K562 (cell line): Measurements from ENCODE around the gene SUCO. TPM values are rescaled to one million over a fixed set of nuclear protein-coding genes. Genes with fewer than 3 reads are reported as not detected.
A peak's percentile ranks its signal among the peaks of the same experiment; 100 is the strongest.

Experiments
- ATAC-seq: fragments of 200-7000 bp; cut with Tn5 transposase; 3 replicates; pipeline ENCODE4 v1.9.1; 2020; ENCODE audit warnings: moderate library complexity
- BruUV-seq: library from RNA; stranded (reverse); fragments of 400-500 nt; replicated peaks from 2 replicates; lab custom pipeline; 2021; lab: Mats Ljungman, UMichigan
- CTCF ChIA-PET: fragments of 300-600 bp; formaldehyde crosslinking; extraction: SDS; loops from one replicate; lab custom pipeline; 2021; ENCODE audit warnings: low intra/inter-chr PET ratio; lab: Yijun Ruan, JAX
- POLR2A ChIA-PET: fragments of 300-600, 350-650 bp; sonication (Branson Sonifier 250); formaldehyde crosslinking; extraction: SDS; loops from one replicate; lab custom pipeline; 2021; ENCODE audit warnings: antibody characterized with exemption, inconsistent platforms; lab: Yijun Ruan, JAX
- DNase-seq, 4 experiments: peaks; one replicate each; pipeline versions ENCODE4 v3.0.0 to v3.0.0-alpha.2; 2011 to 2018; ENCODE audit warnings: low spot score in 3 of 4, mixed read lengths in 3 of 4; ENCODE audit errors: extremely low read depth in 1 of 4
- FAIRE-seq: peaks from 2 replicates; lab custom pipeline; 2011; peaks lifted over from hg19 to GRCh38; lab: Jason Lieb, UNC
- H2AFZ ChIP-seq: 2 replicates; pipeline ENCODE4 v1.6.0; 2011; ENCODE audit warnings: low read depth, low read length, control low read depth, inconsistent platforms
- H3K27ac ChIP-seq: fragments of 200-600 bp; 3 replicates; pipeline ENCODE4 v1.8.0; 2011; ENCODE audit warnings: low read depth, mild to moderate bottlenecking, control low read depth, inconsistent platforms, low read length, moderate library complexity, mixed read lengths; ENCODE audit errors: extremely low read depth
- H3K27me3 ChIP-seq, 2 experiments: fragments of 300-600 bp in 1 of 2; 2 replicates in 1 of 2; 3 replicates in 1 of 2; pipeline versions ENCODE4 v1.6.0 to v1.8.0; 2011; ENCODE audit warnings: inconsistent platforms in 2 of 2, low read length in 2 of 2, mild to moderate bottlenecking in 1 of 2, mixed read lengths in 1 of 2, moderate library complexity in 1 of 2; ENCODE audit not compliant: control insufficient read depth in 2 of 2, insufficient read depth in 2 of 2
- H3K36me3 ChIP-seq: fragments of 300-600 bp; 3 replicates; pipeline ENCODE4 v1.8.0; 2011; ENCODE audit warnings: mild to moderate bottlenecking, low read length, inconsistent platforms; ENCODE audit not compliant: control insufficient read depth, insufficient read depth
- H3K4me1 ChIP-seq, 2 experiments: fragments of 200-600 bp in 1 of 2; replicated peaks in 1 of 2; 2 replicates in 1 of 2; 3 replicates in 1 of 2; pipeline versions ENCODE4 v1.5.1 to v1.8.0; 2011; ENCODE audit warnings: inconsistent platforms in 2 of 2, low read length in 2 of 2, mild to moderate bottlenecking in 1 of 2, mixed read lengths in 1 of 2, moderate library complexity in 1 of 2; ENCODE audit not compliant: control insufficient read depth in 2 of 2, insufficient read depth in 2 of 2
- H3K4me2 ChIP-seq: 2 replicates; pipeline ENCODE4 v1.6.1; 2011; ENCODE audit warnings: low read length, control low read depth, inconsistent platforms, mixed read lengths; ENCODE audit not compliant: insufficient read depth
- H3K4me3 ChIP-seq: fragments of 200-600 bp; sonication (generic), shearing (Covaris generic); 2 replicates; pipeline ENCODE4 v1.5.1; 2016; ENCODE audit warnings: control low read depth, inconsistent platforms
- H3K79me2 ChIP-seq: fragments of 200-600 bp; 3 replicates; pipeline ENCODE4 v1.8.0; 2011; ENCODE audit warnings: low read length, inconsistent platforms; ENCODE audit not compliant: control insufficient read depth, insufficient read depth
- H3K9ac ChIP-seq, 2 experiments: 2 replicates each; pipeline versions ENCODE4 v1.6.0 to v1.6.1; 2011; ENCODE audit warnings: low read depth in 2 of 2, low read length in 2 of 2, control low read depth in 1 of 2, inconsistent platforms in 1 of 2, mild to moderate bottlenecking in 1 of 2, mixed read lengths in 1 of 2; ENCODE audit not compliant: insufficient read depth in 1 of 2
- H3K9me1 ChIP-seq: one replicate; pipeline ENCODE4 v1.6.0; 2011; ENCODE audit warnings: inconsistent platforms, mild to moderate bottlenecking, low read length, moderate library complexity; ENCODE audit not compliant: control insufficient read depth, insufficient read depth
- H3K9me3 ChIP-seq: replicated peaks from 2 replicates; pipeline ENCODE4 v1.5.1; 2011; ENCODE audit warnings: low read depth, low read length, inconsistent platforms; ENCODE audit not compliant: control insufficient read depth, insufficient read depth
- H4K20me1 ChIP-seq: replicated peaks from 2 replicates; pipeline ENCODE4 v1.6.1; 2011; ENCODE audit warnings: low read length, inconsistent platforms, mixed read lengths; ENCODE audit not compliant: control insufficient read depth, insufficient read depth
- CEBPB ChIP-seq: fragments of 450-650 bp; IDR thresholded peaks from 2 replicates; pipeline ENCODE4 v1.6.1; 2016; ENCODE audit warnings: missing genetic modification characterization, missing compliant biosample characterization
- CEBPG ChIP-seq, 3 experiments: fragments of 200-800 bp in 1 of 3; sonication (Bioruptor generic) in 1 of 3; sonication (generic) in 1 of 3; formaldehyde crosslinking in 1 of 3; IDR thresholded peaks in 2 of 3; conservative IDR thresholded peaks in 1 of 3; 2 replicates each; pipeline versions ENCODE4 v1.6.1 to v1.8.0; 2016 to 2022; ENCODE audit warnings: missing compliant biosample characterization in 2 of 3, missing genetic modification characterization in 2 of 3, mild to moderate bottlenecking in 1 of 3, missing genetic modification reagents in 1 of 3
- NR2F6 ChIP-seq: fragments of 450-650 bp; formaldehyde crosslinking; IDR thresholded peaks from 2 replicates; pipeline ENCODE4 v1.4.0; 2020; ENCODE audit warnings: mild to moderate bottlenecking
- PTTG1 ChIP-seq: fragments of 450-650 bp; IDR thresholded peaks from 2 replicates; pipeline ENCODE4 v1.6.1; 2016; ENCODE audit warnings: low read depth, mild to moderate bottlenecking, missing genetic modification characterization, missing compliant biosample characterization
- ZNF316 ChIP-seq: fragments of 450-650 bp; IDR thresholded peaks from 2 replicates; pipeline ENCODE4 v1.6.1; 2016
- ZNF561 ChIP-seq: fragments of 450-650 bp; formaldehyde crosslinking; conservative IDR thresholded peaks from 2 replicates; pipeline ENCODE4 v1.4.0; 2020; ENCODE audit warnings: mild to moderate bottlenecking, moderate library complexity
- WGBS: fragments of 100-300 bp; shearing (Covaris generic); methylation state at CpG from one replicate; pipeline ENCODE4 v1.1.6; 2016; ENCODE audit warnings: low coverage, mixed read lengths; ENCODE audit not compliant: insufficient coverage; ENCODE audit errors: missing lambda C conversion rate; 5-methylcytosine and 5-hydroxymethylcytosine counted together
- in situ Hi-C: fragments of 300-500 bp; cut with MboI; formaldehyde crosslinking; loops from 4 replicates; pipeline ENCODE4 v1.15.0; 2018; ENCODE audit warnings: inconsistent platforms, mixed read lengths
- intact Hi-C: fragments of 100-400 bp; cut with micrococcal nuclease; formaldehyde crosslinking; loops from 2 replicates; pipeline ENCODE4 v1.14.2; 2022
- polyA plus RNA-seq, 8 experiments: library from polyadenylated mRNA; depleted of rRNA in 4 of 8; stranded (reverse) in 5 of 8; unstranded in 3 of 8; fragments of >200 nt; fragmentation: Nextera tagmentation in 2 of 8; fragmentation: Illumina TruSeq in 1 of 8; extraction: Ambion mirVana in 2 of 8; extraction: Trizol in 1 of 8; gene quantifications; 2 replicates each; pipeline versions ENCODE4 v1.2.1 to v1.2.3, GENCODE V29; 2011 to 2014; ENCODE audit warnings: inconsistent platforms in 1 of 8, missing spikeins in 1 of 8
- total RNA-seq, 7 experiments: library from RNA; depleted of rRNA in 6 of 7; stranded (reverse); fragments of >200 nt in 6 of 7; fragmentation: Illumina TruSeq in 2 of 7; extraction: Trizol in 2 of 7; gene quantifications; 2 replicates each; pipeline versions ENCODE4 v1.2.1 to v1.2.3, GENCODE V29; 2011 to 2021; ENCODE audit warnings: low replicate concordance in 1 of 7

Gene SUCO
- total and polyA plus RNA-seq, 9 of the 15 experiments (the other 6 are each of a cell fraction or from before 2014, with no cell fraction given): 2.5 to 20.6 (median 14.3) TPM

DNA sequence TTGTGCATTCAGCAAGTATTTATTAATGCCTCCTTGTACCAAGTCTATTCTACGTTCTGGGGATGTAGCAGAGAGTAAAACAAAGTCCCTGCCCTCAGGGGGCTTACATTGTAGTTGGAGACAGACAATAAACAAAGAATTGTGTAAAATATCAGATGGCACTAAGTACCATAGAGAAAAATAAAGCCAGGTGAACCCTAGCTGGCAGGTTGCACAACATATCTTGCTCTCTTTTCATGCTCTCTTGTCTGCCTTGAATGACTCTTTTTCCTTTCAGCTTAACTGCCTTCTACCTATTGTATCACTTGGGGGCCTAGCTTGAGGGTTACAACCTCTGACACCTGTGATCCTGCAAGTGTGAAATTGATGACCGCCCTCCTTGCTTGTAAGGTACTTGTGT is 105.3 kb downstream of the SUCO start:
- no TSS peak for BruUV-seq
- in situ Hi-C loops: loop anchor here (10.0 kb wide), 1 partner anchor 423 kb away; no protein-coding TSS in a partner anchor
- POLR2A ChIA-PET: interaction anchor here (0.6 to 0.7 kb wide), 2 partner anchors 37 to 1040 kb away, joined by 3 read pairs; no protein-coding TSS in a partner anchor

More for the DNA sequence above, 105.3 kb downstream of the SUCO start:
- H4K20me1 ChIP-seq: no peaks in the 10 kb centered on the region
- H3K9me3 ChIP-seq: peaks cover 4% of the 10 kb centered on the region; the same call in 1 of the 2 replicates
- H3K27ac ChIP-seq: peak overlapping the region; percentile 56; the same call in 2 of the 3 replicates
- intact Hi-C loops: no loop called here
- peak; percentile 56; the same call in 1 of the 2 replicates for TF ChIP-seq ZNF316
- 0 out of 2 replicates have a peak, but pooled peaks have one; percentile 30 for TF ChIP-seq CEBPB (tag)
- TF ChIP-seq ZNF561 (CRISPR knock-in tag): no peak
- no peak for TF ChIP-seq CEBPG (CRISPR knock-in tag; IDR thresholded peaks at IDR 0.05)
- 0 out of 4 replicates have a peak, but pooled peaks of 1 of the 2 experiments have one; percentile 16 for TF ChIP-seq CEBPG (tag; conservative IDR thresholded peaks at IDR 0.05 in 1 of 2, IDR thresholded peaks at IDR 0.05 in 1 of 2)
- no peak for TF ChIP-seq PTTG1 (tag)
- 0 out of 2 replicates have a peak, but pooled peaks have one; percentile 4 for TF ChIP-seq NR2F6 (CRISPR knock-in tag)
- no peaks in the 10 kb centered on the region for H3K9me1 ChIP-seq
- H2AFZ ChIP-seq: peak overlapping the region; percentile 66; the same call in 1 of the 2 replicates
- WGBS: 33% methylated on average over 2 of the region's 2 CpGs
- no peak overlapping the region for H3K4me3 ChIP-seq
- no peak overlapping the region for H3K9ac ChIP-seq
- no peak for FAIRE-seq
- peaks cover 0 to 28% of the 10 kb centered on the region in 2 experiments; a peak in 4 of 5 replicates for H3K4me1 ChIP-seq
- DNase-seq: no peak
- CTCF ChIA-PET: no interaction called here
- no peaks in the 10 kb centered on the region for H3K79me2 ChIP-seq
- no peaks in the 10 kb centered on the region for H3K36me3 ChIP-seq
- no peak for ATAC-seq
- H3K27me3 ChIP-seq: no peaks in the 10 kb centered on the region
- no peak overlapping the region for H3K4me2 ChIP-seq
